Neural crest cell (in vitro differentiated cells): ENCODE results near the gene FARP2. TPM values are rescaled to one million over a fixed set of nuclear protein-coding genes. Genes with fewer than 3 reads are reported as not detected.

ENCODE experiments used
- DNase-seq: peaks from one replicate; pipeline ENCODE4 v3.0.0; 2021; ENCODE audit warnings: low read depth, mixed read lengths, low spot score
- H3K27ac Mint-ChIP-seq: one replicate; pipeline ENCODE4 v1.8.0; 2021; ENCODE audit warnings: mild to moderate bottlenecking, mixed read lengths; ENCODE audit not compliant: unreplicated experiment
- H3K27me3 Mint-ChIP-seq: 2 replicates; pipeline ENCODE4 v1.8.0; 2021; ENCODE audit warnings: low read depth, mild to moderate bottlenecking, mixed read lengths
- H3K36me3 Mint-ChIP-seq: 2 replicates; pipeline ENCODE4 v1.8.0; 2021; ENCODE audit warnings: low read depth, mild to moderate bottlenecking, mixed read lengths
- H3K4me1 Mint-ChIP-seq: 2 replicates; pipeline ENCODE4 v1.8.0; 2021; ENCODE audit warnings: mixed read lengths
- H3K4me3 Mint-ChIP-seq: one replicate; pipeline ENCODE4 v1.8.0; 2021; ENCODE audit warnings: mild to moderate bottlenecking, mixed read lengths
- H3K9me3 Mint-ChIP-seq: 2 replicates; pipeline ENCODE4 v1.8.0; 2021; ENCODE audit warnings: mixed read lengths
- total RNA-seq: library from RNA; stranded (reverse); gene quantifications from 2 replicates; pipeline ENCODE4 v1.2.1, GENCODE V29; 2021
- TF ChIP-seq, protein P1 (sequence below): fragments of 200-600 bp; sonication (generic); conservative IDR thresholded peaks from 2 replicates; pipeline ENCODE4 v1.5.0; 2021; ENCODE audit warnings: antibody characterized with exemption, mild to moderate bottlenecking

Gene FARP2
- total RNA-seq, 1 donor from 2014 or later = 36.1 TPM

DNA sequence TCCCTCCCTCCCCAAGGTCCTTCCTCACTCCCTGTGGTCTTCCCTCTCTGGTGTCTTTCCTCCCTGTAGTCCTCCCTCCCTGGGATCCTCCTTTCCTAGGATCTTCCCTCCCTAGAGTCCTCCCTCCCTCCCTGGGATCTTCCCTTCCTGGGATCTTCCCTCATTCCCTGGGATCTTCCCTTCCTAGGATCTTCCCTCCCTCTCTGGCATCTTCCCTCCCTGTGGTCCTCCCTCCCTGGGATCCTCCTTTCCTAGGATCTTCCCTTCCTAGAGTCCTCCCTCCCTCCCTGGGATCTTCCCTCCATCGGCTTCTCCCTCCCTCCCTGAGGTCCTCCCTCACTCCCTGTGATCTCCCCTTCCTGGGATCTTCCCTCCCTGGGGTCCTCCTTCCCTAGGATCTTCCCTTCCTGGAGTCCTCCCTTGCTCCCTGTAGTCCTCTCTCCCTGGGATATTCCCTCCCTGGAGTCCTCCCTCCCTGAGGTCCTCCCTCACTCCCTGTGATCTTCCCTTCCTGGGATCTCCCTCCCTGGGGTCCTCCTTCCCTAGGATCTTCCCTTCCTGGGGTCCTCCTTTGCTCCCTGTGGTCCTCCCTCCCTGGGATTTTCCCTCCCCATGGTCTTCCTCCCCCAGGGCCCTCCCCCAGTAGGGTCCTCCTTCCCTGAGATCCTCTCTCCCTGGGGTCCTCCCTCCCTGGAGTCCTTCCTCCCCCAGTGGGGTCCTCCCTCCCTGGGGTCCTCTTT is 129.3 kb downstream of the FARP2 start:
- TF ChIP-seq, protein P1, sequence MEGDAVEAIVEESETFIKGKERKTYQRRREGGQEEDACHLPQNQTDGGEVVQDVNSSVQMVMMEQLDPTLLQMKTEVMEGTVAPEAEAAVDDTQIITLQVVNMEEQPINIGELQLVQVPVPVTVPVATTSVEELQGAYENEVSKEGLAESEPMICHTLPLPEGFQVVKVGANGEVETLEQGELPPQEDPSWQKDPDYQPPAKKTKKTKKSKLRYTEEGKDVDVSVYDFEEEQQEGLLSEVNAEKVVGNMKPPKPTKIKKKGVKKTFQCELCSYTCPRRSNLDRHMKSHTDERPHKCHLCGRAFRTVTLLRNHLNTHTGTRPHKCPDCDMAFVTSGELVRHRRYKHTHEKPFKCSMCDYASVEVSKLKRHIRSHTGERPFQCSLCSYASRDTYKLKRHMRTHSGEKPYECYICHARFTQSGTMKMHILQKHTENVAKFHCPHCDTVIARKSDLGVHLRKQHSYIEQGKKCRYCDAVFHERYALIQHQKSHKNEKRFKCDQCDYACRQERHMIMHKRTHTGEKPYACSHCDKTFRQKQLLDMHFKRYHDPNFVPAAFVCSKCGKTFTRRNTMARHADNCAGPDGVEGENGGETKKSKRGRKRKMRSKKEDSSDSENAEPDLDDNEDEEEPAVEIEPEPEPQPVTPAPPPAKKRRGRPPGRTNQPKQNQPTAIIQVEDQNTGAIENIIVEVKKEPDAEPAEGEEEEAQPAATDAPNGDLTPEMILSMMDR = no peak
- H3K36me3 Mint-ChIP-seq = peaks cover 3% of the 10 kb centered on the region
- H3K4me3 Mint-ChIP-seq = peak overlapping the region; percentile 6
- no peaks in the 10 kb centered on the region for H3K4me1 Mint-ChIP-seq
- no peaks in the 10 kb centered on the region for H3K27me3 Mint-ChIP-seq
- no peak for DNase-seq
- no peak overlapping the region for H3K27ac Mint-ChIP-seq
- no peaks in the 10 kb centered on the region for H3K9me3 Mint-ChIP-seq

DNA sequence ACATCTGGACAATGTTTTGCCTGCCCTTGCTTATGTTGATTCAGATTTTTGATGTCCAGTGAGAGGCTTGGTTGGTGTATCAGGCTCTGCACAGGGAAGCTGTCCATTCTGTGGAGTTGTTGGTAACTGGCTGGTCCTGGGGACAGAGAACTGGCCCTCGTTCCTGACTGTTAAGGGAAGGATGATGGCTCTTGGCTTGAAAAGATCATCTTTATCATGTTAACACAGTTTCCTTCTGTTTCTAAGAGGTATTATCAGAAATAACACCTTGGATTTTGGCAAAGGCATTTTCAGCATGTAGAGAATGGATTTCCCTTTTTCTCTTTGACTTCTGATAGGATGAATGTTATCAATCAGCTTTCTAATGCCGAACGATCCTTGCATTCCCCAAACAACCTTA is 133.0 kb downstream of the FARP2 start:
- Mint-ChIP-seq H3K27me3 (no peaks in the 10 kb centered on the region), H3K27ac (no peak overlapping the region), H3K36me3 (peaks cover 6% of the 10 kb centered on the region), H3K9me3 (no peaks in the 10 kb centered on the region), H3K4me1 (no peaks in the 10 kb centered on the region), H3K4me3 (no peak overlapping the region)
- no peak for DNase-seq
- TF ChIP-seq, protein P1 = no peak

DNA sequence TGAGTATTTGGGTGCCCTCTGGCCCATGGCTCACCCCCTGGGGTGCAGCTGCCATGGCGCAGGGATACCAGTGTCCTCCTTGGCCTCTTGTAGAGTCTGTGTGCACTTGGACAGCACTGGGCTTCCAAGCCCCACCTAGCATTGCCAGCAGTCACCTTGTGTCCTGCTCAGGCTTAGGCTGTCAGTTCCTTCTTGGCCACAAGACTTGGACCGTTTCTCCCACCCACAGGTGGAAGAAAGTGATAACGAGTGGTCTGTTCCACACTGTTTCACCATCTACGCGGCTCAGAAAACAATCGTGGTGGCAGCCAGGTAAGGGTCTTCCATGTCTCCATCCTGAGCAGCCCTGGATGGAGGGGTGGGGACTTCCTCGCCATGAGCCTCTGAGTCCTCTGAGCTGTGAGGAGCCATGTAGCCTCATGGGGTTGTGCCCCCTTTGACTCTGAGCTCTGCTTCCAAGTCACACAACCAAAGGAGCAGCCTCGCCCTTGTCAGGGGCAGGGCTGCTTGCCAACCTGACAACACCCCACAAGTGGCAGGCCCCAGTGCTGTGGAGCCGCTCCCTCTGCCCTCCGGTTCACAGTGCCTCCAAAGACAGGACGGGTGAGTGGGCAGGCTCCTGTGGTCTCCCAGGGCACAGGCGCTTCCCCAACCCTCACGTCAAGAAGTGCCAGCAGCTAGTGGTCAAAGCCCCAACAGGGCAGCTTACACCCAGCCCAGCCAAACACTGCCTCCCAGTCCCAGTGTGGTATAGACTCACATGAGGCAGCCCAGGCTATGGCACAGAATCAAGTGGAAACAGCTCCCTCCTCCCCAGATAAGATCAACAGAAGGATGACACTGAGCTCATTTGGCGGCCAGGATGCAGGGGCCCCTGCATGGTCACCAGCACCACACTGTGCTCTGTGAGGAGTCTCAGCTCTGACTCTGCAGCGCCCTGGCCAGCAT is 133.9 kb downstream of the FARP2 start:
- Mint-ChIP-seq H3K4me3 (peak overlapping the region; percentile 44), H3K27me3 (no peaks in the 10 kb centered on the region), H3K36me3 (peaks cover 6% of the 10 kb centered on the region), H3K9me3 (no peaks in the 10 kb centered on the region), H3K4me1 (no peaks in the 10 kb centered on the region), H3K27ac (no peak overlapping the region)
- no peak for DNase-seq
- TF ChIP-seq, protein P1 = no peak

DNA sequence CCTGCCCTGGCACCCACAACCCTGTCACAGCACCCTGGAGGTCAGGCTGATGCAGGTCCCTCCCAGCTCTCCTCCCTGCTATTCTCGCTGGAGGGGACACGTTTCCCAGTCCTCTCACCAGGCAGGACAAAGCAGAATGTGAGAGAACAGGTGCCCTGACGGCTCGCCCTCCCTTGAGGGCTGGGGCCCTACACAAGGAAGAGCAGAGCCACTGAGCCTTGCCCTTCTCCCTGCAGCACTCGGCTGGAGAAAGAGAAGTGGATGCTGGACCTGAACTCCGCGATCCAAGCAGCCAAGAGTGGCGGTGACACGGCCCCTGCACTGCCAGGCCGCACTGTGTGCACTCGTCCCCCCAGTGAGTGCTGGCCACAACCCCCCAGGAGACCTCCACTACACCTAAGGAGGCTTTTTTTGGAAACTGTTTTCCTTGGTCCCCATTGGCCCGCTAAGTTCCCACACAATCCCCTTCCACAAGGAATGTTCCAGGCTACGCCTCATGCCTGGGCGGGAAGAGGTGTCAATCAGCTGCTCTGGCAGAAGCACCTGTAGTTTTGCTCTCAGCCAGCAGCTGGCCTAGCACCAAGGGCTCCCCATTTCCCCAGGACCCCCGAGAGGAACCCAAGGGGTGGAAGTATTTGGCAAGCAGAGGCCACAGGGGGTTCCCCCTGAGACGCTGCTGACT is 134.9 kb downstream of the FARP2 start:
- Mint-ChIP-seq H3K27me3 (no peaks in the 10 kb centered on the region), H3K4me1 (no peaks in the 10 kb centered on the region), H3K9me3 (no peaks in the 10 kb centered on the region), H3K4me3 (no peak overlapping the region), H3K27ac (no peak overlapping the region), H3K36me3 (peaks cover 6% of the 10 kb centered on the region)
- TF ChIP-seq, protein P1 = no peak
- no peak for DNase-seq

DNA sequence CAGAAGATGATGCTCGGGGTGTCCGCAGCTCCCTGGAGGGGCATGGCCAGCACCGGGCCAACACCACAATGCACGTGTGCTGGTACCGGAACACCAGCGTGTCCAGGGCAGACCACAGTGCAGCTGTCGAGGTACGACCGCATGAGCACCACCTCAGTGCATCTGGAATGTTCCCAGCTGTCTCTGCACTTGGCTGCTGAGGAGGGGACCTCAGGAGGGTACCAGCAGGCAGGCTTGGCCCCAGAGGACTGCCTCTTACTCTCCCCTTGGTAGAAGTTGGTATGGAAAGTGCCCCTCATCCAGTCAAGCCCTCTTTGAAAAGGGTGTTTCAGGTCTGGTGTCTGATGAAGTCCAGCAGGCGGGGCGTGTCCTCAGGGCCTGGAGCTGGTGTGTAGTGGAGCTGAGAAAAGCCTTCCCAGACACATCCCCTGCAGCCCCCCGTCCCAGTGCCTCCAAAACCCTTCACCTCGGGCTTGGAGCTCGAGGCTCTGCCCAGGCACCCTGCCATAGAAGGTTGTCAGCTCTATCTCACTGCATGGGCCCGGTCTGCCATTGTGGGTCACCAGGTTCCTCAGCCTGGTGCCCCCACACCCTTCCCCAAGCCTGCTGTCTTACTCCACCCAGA is 135.6 kb downstream of the FARP2 start:
- no peak overlapping the region for H3K27ac Mint-ChIP-seq
- no peaks in the 10 kb centered on the region for H3K27me3 Mint-ChIP-seq
- peaks cover 6% of the 10 kb centered on the region for H3K36me3 Mint-ChIP-seq
- H3K4me1 Mint-ChIP-seq = no peaks in the 10 kb centered on the region
- TF ChIP-seq, protein P1 = no peak
- DNase-seq = no peak
- H3K4me3 Mint-ChIP-seq = no peak overlapping the region
- H3K9me3 Mint-ChIP-seq = no peaks in the 10 kb centered on the region
